Gastroesophageal sphincter (tissue), 3 donors: ENCODE data around the gene RAB6D.

ENCODE experiments used
- EP300 ChIP-seq: sonication (generic); formaldehyde crosslinking; IDR thresholded peaks from one replicate; pipeline ENCODE4 v1.6.1; 2017; ENCODE audit warnings: antibody characterized with exemption, mild to moderate bottlenecking
- POLR2A ChIP-seq, 2 donors: fragments of 450-650 bp; IDR thresholded peaks; one replicate each; pipeline ENCODE4 v1.6.1; 2017; ENCODE audit warnings: antibody characterized with exemption in 2 of 2, mild to moderate bottlenecking in 2 of 2, moderate library complexity in 1 of 2
- POLR2AphosphoS5 ChIP-seq: sonication (generic); formaldehyde crosslinking; IDR thresholded peaks from one replicate; pipeline ENCODE4 v1.6.1; 2017; ENCODE audit warnings: antibody characterized with exemption
- TF ChIP-seq, protein P1 (sequence below), 4 experiments: fragments of 200-600 bp in 2 of 4; fragments of 450-650 bp in 2 of 4; sonication (generic) in 1 of 4; IDR thresholded peaks; one replicate each; pipeline ENCODE4 v1.5.1; 2017 to 2019; ENCODE audit warnings: antibody characterized with exemption in 4 of 4, mild to moderate bottlenecking in 2 of 4, moderate library complexity in 2 of 4

DNA sequence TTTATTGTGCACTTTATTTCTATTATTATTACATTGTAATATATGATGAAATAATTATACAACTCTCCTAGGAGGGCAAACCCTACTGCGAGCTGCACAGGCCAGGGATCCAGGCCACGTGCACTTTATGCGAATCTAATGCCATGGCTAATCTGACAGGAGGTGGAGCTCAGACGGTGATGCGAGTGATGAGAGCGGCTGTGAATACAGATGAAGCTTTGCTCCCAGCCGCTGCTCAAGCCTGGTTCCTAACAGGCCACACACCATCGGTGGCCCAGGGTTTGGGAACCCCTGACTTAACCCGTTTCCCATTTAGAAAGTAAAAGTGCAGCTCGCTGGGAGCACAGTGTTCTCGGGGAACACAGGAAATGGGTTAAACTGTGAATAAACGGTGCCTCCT lies 40.8 kb upstream of the RAB6D start:
- TF ChIP-seq, protein P1, sequence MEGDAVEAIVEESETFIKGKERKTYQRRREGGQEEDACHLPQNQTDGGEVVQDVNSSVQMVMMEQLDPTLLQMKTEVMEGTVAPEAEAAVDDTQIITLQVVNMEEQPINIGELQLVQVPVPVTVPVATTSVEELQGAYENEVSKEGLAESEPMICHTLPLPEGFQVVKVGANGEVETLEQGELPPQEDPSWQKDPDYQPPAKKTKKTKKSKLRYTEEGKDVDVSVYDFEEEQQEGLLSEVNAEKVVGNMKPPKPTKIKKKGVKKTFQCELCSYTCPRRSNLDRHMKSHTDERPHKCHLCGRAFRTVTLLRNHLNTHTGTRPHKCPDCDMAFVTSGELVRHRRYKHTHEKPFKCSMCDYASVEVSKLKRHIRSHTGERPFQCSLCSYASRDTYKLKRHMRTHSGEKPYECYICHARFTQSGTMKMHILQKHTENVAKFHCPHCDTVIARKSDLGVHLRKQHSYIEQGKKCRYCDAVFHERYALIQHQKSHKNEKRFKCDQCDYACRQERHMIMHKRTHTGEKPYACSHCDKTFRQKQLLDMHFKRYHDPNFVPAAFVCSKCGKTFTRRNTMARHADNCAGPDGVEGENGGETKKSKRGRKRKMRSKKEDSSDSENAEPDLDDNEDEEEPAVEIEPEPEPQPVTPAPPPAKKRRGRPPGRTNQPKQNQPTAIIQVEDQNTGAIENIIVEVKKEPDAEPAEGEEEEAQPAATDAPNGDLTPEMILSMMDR (IDR thresholded peaks at IDR 0.05) = no peak
- TF ChIP-seq POLR2A (IDR thresholded peaks at IDR 0.05) = no peak
- TF ChIP-seq POLR2AphosphoS5 = no peak
- TF ChIP-seq EP300 = no peak
